ENCODE data around the gene NEDD9.
A peak's percentile ranks its signal among the peaks of the same experiment; 100 is the strongest.

NEDD9 gene

GRCh38 chr6:11233673-11234573, 1.5 kb upstream of the NEDD9 start:
- ATAC-seq (ENCODE audit: low read depth), result no peak
- no peak overlapping the region for H3K4me3 ChIP-seq (ENCODE audit: severe bottlenecking)

DNA sequence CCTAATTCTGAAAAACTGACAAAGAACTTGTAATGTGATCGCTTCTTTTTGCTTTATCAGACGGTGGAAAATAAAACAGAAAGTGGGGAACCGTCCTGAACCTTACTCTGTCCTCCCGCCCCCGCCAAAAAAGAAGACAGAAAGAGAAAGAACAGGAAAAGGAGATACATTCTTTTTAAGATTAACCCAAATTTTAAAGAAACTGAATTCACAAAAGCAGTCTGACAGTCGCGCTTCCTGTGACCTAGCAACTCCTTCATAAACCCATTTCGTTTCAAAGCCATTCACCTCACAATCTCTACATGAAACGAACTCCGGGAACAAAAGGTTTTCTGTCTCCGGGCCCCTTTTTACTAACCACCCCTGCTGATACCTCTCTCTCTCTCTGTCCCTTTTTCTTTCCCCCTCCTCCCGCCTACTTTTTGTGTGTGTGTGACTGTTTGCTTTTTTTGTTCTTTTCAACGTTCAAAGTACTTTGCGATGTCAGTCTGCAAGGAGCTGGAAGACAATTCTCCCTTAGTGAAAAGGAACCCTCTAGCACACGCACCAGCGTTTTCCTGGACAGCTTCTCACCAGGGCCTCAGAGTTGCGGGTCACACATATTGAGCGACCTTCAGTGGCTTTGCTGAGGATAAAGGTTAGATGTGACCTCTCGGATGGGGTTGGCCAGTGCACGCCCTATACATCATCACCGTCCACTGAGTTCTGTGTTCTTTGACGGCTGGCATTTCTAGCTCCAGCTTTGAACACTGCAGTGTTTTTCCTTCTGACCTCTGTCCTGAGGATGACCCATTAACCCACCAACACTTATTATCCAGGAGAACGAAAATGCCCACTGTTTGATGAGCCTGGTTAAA, 530 bp upstream of the NEDD9 start:
- Histone ChIP-seq H3K36me3 (ENCODE audit: low read depth) (no peaks in the 10 kb centered on the region), H3K4me1 (ENCODE audit: insufficient read depth, poor library complexity, severe bottlenecking) (peaks cover 24% of the 10 kb centered on the region), H3K9me3 (ENCODE audit: severe bottlenecking) (no peaks in the 10 kb centered on the region), H3K4me3 (ENCODE audit: severe bottlenecking) (peak overlapping the region; percentile 43), H3K27ac (ENCODE audit: poor library complexity, severe bottlenecking) (peak overlapping the region; percentile 63), H3K27me3 (ENCODE audit: insufficient read depth, poor library complexity, severe bottlenecking) (no peaks in the 10 kb centered on the region)
- DNase-seq (ENCODE audit: low spot score) (no peak), ATAC-seq (ENCODE audit: low read depth) (no peak; the same call in 2 of the 3 replicates)
- TF ChIP-seq, protein P1, sequence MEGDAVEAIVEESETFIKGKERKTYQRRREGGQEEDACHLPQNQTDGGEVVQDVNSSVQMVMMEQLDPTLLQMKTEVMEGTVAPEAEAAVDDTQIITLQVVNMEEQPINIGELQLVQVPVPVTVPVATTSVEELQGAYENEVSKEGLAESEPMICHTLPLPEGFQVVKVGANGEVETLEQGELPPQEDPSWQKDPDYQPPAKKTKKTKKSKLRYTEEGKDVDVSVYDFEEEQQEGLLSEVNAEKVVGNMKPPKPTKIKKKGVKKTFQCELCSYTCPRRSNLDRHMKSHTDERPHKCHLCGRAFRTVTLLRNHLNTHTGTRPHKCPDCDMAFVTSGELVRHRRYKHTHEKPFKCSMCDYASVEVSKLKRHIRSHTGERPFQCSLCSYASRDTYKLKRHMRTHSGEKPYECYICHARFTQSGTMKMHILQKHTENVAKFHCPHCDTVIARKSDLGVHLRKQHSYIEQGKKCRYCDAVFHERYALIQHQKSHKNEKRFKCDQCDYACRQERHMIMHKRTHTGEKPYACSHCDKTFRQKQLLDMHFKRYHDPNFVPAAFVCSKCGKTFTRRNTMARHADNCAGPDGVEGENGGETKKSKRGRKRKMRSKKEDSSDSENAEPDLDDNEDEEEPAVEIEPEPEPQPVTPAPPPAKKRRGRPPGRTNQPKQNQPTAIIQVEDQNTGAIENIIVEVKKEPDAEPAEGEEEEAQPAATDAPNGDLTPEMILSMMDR (IDR thresholded peaks at IDR 0.05; ENCODE audit: poor library complexity, severe bottlenecking), result no peak

More at GRCh38 chr6:11233673-11234573, 1.5 kb upstream of the NEDD9 start:
- Histone ChIP-seq H3K9me3 (ENCODE audit: severe bottlenecking) (no peaks in the 10 kb centered on the region), H3K27me3 (ENCODE audit: insufficient read depth, poor library complexity, severe bottlenecking) (no peaks in the 10 kb centered on the region), H3K36me3 (ENCODE audit: low read depth) (no peaks in the 10 kb centered on the region), H3K4me1 (ENCODE audit: insufficient read depth, poor library complexity, severe bottlenecking) (peaks cover 24% of the 10 kb centered on the region), H3K27ac (ENCODE audit: poor library complexity, severe bottlenecking) (no peak overlapping the region)
- TF ChIP-seq, protein P1 (IDR thresholded peaks at IDR 0.05; ENCODE audit: poor library complexity, severe bottlenecking), result no peak
- no peak for DNase-seq (ENCODE audit: low spot score)

GRCh38 chr6:11231564-11232192, 790 bp downstream of the NEDD9 start:
- no peaks in the 10 kb centered on the region for H3K36me3 ChIP-seq (ENCODE audit: low read depth)
- ATAC-seq (ENCODE audit: low read depth), result peak; percentile 74
- peak overlapping the region; percentile 43 for H3K4me3 ChIP-seq (ENCODE audit: severe bottlenecking)
- H3K4me1 ChIP-seq (ENCODE audit: insufficient read depth, poor library complexity, severe bottlenecking), result peaks cover 24% of the 10 kb centered on the region
- H3K27me3 ChIP-seq (ENCODE audit: insufficient read depth, poor library complexity, severe bottlenecking), result no peaks in the 10 kb centered on the region
- TF ChIP-seq, protein P1 (IDR thresholded peaks at IDR 0.05; ENCODE audit: poor library complexity, severe bottlenecking), result no peak
- DNase-seq (ENCODE audit: low spot score), result no peak
- H3K9me3 ChIP-seq (ENCODE audit: severe bottlenecking), result no peaks in the 10 kb centered on the region
- H3K27ac ChIP-seq (ENCODE audit: poor library complexity, severe bottlenecking), result peak overlapping the region; percentile 63

DNA sequence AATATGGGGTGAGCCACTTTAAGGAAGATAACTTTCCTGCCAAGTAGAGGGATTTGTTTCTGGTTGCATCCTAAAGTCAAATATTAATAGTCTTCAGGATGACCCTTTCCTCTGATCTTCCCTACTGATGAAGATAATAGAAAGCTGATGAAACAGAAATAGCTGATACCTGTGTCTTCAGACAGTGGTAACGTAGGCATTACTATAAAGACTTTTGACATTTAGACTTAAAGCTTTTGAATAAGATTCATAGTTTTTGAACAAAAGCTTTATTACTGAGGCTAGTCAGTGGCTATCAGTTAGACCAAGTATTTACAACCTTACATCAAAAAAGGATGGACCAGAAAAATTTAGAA, 1.4 kb downstream of the NEDD9 start:
- Histone ChIP-seq H3K4me1 (ENCODE audit: insufficient read depth, poor library complexity, severe bottlenecking) (peaks cover 19% of the 10 kb centered on the region), H3K9me3 (ENCODE audit: severe bottlenecking) (no peaks in the 10 kb centered on the region), H3K27ac (ENCODE audit: poor library complexity, severe bottlenecking) (peak overlapping the region; percentile 63), H3K36me3 (ENCODE audit: low read depth) (no peaks in the 10 kb centered on the region), H3K27me3 (ENCODE audit: insufficient read depth, poor library complexity, severe bottlenecking) (no peaks in the 10 kb centered on the region), H3K4me3 (ENCODE audit: severe bottlenecking) (peak overlapping the region; percentile 43)
- no peak for ATAC-seq (ENCODE audit: low read depth)
- TF ChIP-seq, protein P1 (IDR thresholded peaks at IDR 0.05; ENCODE audit: poor library complexity, severe bottlenecking), result no peak
- no peak for DNase-seq (ENCODE audit: low spot score)
